GM10266 (cell line): ENCODE results near the gene MS4A7.

Experiments used
- DNase-seq: peaks from one replicate; pipeline ENCODE4 v3.0.0; 2012; ENCODE audit errors: extremely low spot score
- CTCF ChIP-seq: IDR thresholded peaks from 2 replicates; pipeline ENCODE4 v1.5.1; 2012; ENCODE audit warnings: mild to moderate bottlenecking, low read depth; ENCODE audit not compliant: control insufficient read depth, insufficient read depth; ENCODE audit errors: missing control alignments

Gene MS4A7

GRCh38 chr11:60389279-60389910 lies 11.1 kb downstream of the MS4A7 start:
- TF ChIP-seq CTCF, result no peak
- DNase-seq, result peak; percentile 25

- DNase-seq, result no peak
- TF ChIP-seq CTCF, result no peak
Measured at GRCh38 chr11:60390419-60390818, 12.1 kb downstream of the MS4A7 start.

GRCh38 chr11:60392361-60392760 lies 14.0 kb downstream of the MS4A7 start:
- TF ChIP-seq CTCF, result no peak
- DNase-seq, result no peak

- no peak for DNase-seq
- TF ChIP-seq CTCF, result no peak
Measured at GRCh38 chr11:60393016-60393415, 14.7 kb downstream of the MS4A7 start.

- TF ChIP-seq CTCF, result no peak
- no peak for DNase-seq
Measured at GRCh38 chr11:60394666-60395380, 16.5 kb downstream of the MS4A7 start.

- TF ChIP-seq CTCF, result no peak
- no peak for DNase-seq
Measured at GRCh38 chr11:60396382-60396781, 18.1 kb downstream of the MS4A7 start, which contains the start of gene MS4A14. TSS of gene MS4A14 (plus strand) at chr11:60396459. CDS start at chr11:60396579, 120 bp downstream.

- peak; percentile 30 for DNase-seq
- TF ChIP-seq CTCF, result no peak
Measured at GRCh38 chr11:60396799-60397198, 18.5 kb downstream of the MS4A7 start.
